ENCODE results near the gene INPP4A.

- TF ChIP-seq POLR2A (IDR thresholded peaks at IDR 0.05; ENCODE audit: low read depth, low read length) (no peak), POLR2AphosphoS5 (IDR thresholded peaks at IDR 0.05; ENCODE audit: insufficient read depth, low read depth, low read length) (no peak), EZH2 (IDR thresholded peaks at IDR 0.05; ENCODE audit: borderline replicate concordance, low read depth, low read length, severe bottlenecking) (no peak), CTCF (IDR thresholded peaks at IDR 0.05; ENCODE audit: extremely low read depth in 1 of 2, insufficient read depth in 1 of 2, low read depth in 1 of 2, low read length in 2 of 2) (no peak), MYC (IDR thresholded peaks at IDR 0.05; ENCODE audit: low read depth, low read length) (no peak), GATA2 (IDR thresholded peaks at IDR 0.05; ENCODE audit: insufficient read depth, insufficient read length, low read depth, low read length) (no peak), MAX (IDR thresholded peaks at IDR 0.05; ENCODE audit: insufficient read depth, insufficient read length) (no peak), JUN (IDR thresholded peaks at IDR 0.05; ENCODE audit: borderline replicate concordance, insufficient read depth, insufficient read length, low read depth) (no peak)
Measured at GRCh38 chr2:98528349-98528748, 83.7 kb downstream of the INPP4A start.

Measured in endothelial cell of umbilical vein (primary cell).